ENCODE measurements around the gene WNT3. TPM values are rescaled to one million over a fixed set of nuclear protein-coding genes. Genes with fewer than 3 reads are reported as not detected.

The WNT3 gene
- total RNA-seq, 2 experiments from 2014 or later: 4.9 to 5.1 TPM

DNA sequence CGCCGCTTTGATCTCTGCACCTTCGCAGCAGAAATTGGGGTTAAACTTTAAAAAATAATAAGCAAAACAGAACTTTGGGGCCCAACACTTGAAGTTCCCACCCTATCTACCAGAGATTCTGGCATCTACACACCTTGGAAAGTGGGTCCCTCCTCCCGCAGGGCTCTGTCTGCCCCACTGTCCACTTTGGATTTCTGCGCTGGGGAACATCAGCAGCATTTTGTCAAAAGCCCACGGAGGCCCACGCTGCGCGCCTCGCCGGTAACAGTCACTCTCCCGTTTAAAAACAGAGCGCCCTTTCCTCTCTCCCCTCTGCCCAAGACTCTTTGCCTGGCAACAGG, 32.2 kb upstream of the WNT3 start:
- Histone ChIP-seq H4K20me1 (ENCODE audit: insufficient read depth, low read length) (no peaks in the 10 kb centered on the region), H3K36me3 (ENCODE audit: insufficient read depth, low read length) (no peaks in the 10 kb centered on the region), H3K9me2 (ENCODE audit: insufficient read depth, low read length) (no peaks in the 10 kb centered on the region), H3K79me2 (ENCODE audit: insufficient read depth, low read depth, low read length) (no peaks in the 10 kb centered on the region), H3K27ac (ENCODE audit: low read depth, low read length, poor library complexity, severe bottlenecking) (no peak overlapping the region), H3K4me1 (ENCODE audit: insufficient read depth, low read length, poor library complexity, severe bottlenecking) (no peaks in the 10 kb centered on the region), H2AFZ (ENCODE audit: low read length) (no peak overlapping the region), H3K9me3 (ENCODE audit: low read length) (no peaks in the 10 kb centered on the region), H3K4me2 (ENCODE audit: low read length) (no peak overlapping the region), H3K4me3 (ENCODE audit: low read depth, low read length, poor library complexity, severe bottlenecking) (no peak overlapping the region)
- no peak for TF ChIP-seq EZH2phosphoT487 (IDR thresholded peaks at IDR 0.05; ENCODE audit: borderline replicate concordance, low read depth, low read length)
- TF ChIP-seq, protein P1, sequence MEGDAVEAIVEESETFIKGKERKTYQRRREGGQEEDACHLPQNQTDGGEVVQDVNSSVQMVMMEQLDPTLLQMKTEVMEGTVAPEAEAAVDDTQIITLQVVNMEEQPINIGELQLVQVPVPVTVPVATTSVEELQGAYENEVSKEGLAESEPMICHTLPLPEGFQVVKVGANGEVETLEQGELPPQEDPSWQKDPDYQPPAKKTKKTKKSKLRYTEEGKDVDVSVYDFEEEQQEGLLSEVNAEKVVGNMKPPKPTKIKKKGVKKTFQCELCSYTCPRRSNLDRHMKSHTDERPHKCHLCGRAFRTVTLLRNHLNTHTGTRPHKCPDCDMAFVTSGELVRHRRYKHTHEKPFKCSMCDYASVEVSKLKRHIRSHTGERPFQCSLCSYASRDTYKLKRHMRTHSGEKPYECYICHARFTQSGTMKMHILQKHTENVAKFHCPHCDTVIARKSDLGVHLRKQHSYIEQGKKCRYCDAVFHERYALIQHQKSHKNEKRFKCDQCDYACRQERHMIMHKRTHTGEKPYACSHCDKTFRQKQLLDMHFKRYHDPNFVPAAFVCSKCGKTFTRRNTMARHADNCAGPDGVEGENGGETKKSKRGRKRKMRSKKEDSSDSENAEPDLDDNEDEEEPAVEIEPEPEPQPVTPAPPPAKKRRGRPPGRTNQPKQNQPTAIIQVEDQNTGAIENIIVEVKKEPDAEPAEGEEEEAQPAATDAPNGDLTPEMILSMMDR (conservative IDR thresholded peaks at IDR 0.05; ENCODE audit: low read length): no peak
- no TSS peak for BruUV-seq (replicated peaks)
- DNase-seq (ENCODE audit: low spot score): no peak
- intact Hi-C loops (cut with micrococcal nuclease; ENCODE audit: unreplicated experiment): no loop called here
- CTCF ChIA-PET (ENCODE audit: unreplicated experiment): no interaction called here
- POLR2A ChIA-PET: no interaction called here

- Histone ChIP-seq H3K36me3 (ENCODE audit: insufficient read depth, low read length) (no peaks in the 10 kb centered on the region), H3K79me2 (ENCODE audit: insufficient read depth, low read depth, low read length) (no peaks in the 10 kb centered on the region), H3K27ac (ENCODE audit: low read depth, low read length, poor library complexity, severe bottlenecking) (no peak overlapping the region), H3K9me3 (ENCODE audit: low read length) (no peaks in the 10 kb centered on the region), H3K4me3 (ENCODE audit: low read depth, low read length, poor library complexity, severe bottlenecking) (no peak overlapping the region), H4K20me1 (ENCODE audit: insufficient read depth, low read length) (no peaks in the 10 kb centered on the region), H3K9me2 (ENCODE audit: insufficient read depth, low read length) (no peaks in the 10 kb centered on the region), H3K4me2 (ENCODE audit: low read length) (no peak overlapping the region), H3K4me1 (ENCODE audit: insufficient read depth, low read length, poor library complexity, severe bottlenecking) (peaks cover 6% of the 10 kb centered on the region), H2AFZ (ENCODE audit: low read length) (no peak overlapping the region)
- DNase-seq (ENCODE audit: low spot score): no peak
- TF ChIP-seq, protein P1 (conservative IDR thresholded peaks at IDR 0.05; ENCODE audit: low read length): no peak
- no peak for TF ChIP-seq EZH2phosphoT487 (IDR thresholded peaks at IDR 0.05; ENCODE audit: borderline replicate concordance, low read depth, low read length)
- intact Hi-C loops (cut with micrococcal nuclease; ENCODE audit: unreplicated experiment): no loop called here
- ChIA-PET CTCF (ENCODE audit: unreplicated experiment) (no interaction called here), POLR2A (no interaction called here)
- BruUV-seq (replicated peaks): no TSS peak
Measured at GRCh38 chr17:46848534-46848933, 30.0 kb upstream of the WNT3 start.

- Histone ChIP-seq H2AFZ (ENCODE audit: low read length) (no peak overlapping the region), H4K20me1 (ENCODE audit: insufficient read depth, low read length) (no peaks in the 10 kb centered on the region), H3K9me3 (ENCODE audit: low read length) (peaks cover 8% of the 10 kb centered on the region), H3K4me3 (ENCODE audit: low read depth, low read length, poor library complexity, severe bottlenecking) (no peak overlapping the region), H3K79me2 (ENCODE audit: insufficient read depth, low read depth, low read length) (no peaks in the 10 kb centered on the region), H3K36me3 (ENCODE audit: insufficient read depth, low read length) (no peaks in the 10 kb centered on the region), H3K4me1 (ENCODE audit: insufficient read depth, low read length, poor library complexity, severe bottlenecking) (peaks cover 6% of the 10 kb centered on the region), H3K4me2 (ENCODE audit: low read length) (no peak overlapping the region), H3K9me2 (ENCODE audit: insufficient read depth, low read length) (no peaks in the 10 kb centered on the region), H3K27ac (ENCODE audit: low read depth, low read length, poor library complexity, severe bottlenecking) (no peak overlapping the region)
- DNase-seq (ENCODE audit: low spot score): no peak
- ChIA-PET CTCF (ENCODE audit: unreplicated experiment) (no interaction called here), POLR2A (no interaction called here)
- TF ChIP-seq, protein P1 (conservative IDR thresholded peaks at IDR 0.05; ENCODE audit: low read length): no peak
- no peak for TF ChIP-seq EZH2phosphoT487 (IDR thresholded peaks at IDR 0.05; ENCODE audit: borderline replicate concordance, low read depth, low read length)
- intact Hi-C loops (cut with micrococcal nuclease; ENCODE audit: unreplicated experiment): no loop called here
- BruUV-seq (replicated peaks): no TSS peak
Measured at GRCh38 chr17:46847204-46848191, 29.0 kb upstream of the WNT3 start.
